HG03280 (cell line): ENCODE data around the gene IQCE.

Experiments used
- ATAC-seq: cut with Tn5 transposase; IDR thresholded peaks from one replicate; pipeline ENCODE4 v1.9.1; 2021; ENCODE audit warnings: mild to moderate bottlenecking, moderate library complexity; ENCODE audit not compliant: unreplicated experiment

The IQCE gene

GRCh38 chr7:2631946-2632732 lies 73.4 kb downstream of the IQCE start, which contains the start of gene TTYH3:
Gene TTYH3, plus strand, starts transcription at chr7:2631986. Its CDS starts 170 bp downstream, at chr7:2632156.
- peak; percentile 23 for ATAC-seq

- ATAC-seq, result no peak
Observed at GRCh38 chr7:2632733-2633537, 74.2 kb downstream of the IQCE start.

DNA sequence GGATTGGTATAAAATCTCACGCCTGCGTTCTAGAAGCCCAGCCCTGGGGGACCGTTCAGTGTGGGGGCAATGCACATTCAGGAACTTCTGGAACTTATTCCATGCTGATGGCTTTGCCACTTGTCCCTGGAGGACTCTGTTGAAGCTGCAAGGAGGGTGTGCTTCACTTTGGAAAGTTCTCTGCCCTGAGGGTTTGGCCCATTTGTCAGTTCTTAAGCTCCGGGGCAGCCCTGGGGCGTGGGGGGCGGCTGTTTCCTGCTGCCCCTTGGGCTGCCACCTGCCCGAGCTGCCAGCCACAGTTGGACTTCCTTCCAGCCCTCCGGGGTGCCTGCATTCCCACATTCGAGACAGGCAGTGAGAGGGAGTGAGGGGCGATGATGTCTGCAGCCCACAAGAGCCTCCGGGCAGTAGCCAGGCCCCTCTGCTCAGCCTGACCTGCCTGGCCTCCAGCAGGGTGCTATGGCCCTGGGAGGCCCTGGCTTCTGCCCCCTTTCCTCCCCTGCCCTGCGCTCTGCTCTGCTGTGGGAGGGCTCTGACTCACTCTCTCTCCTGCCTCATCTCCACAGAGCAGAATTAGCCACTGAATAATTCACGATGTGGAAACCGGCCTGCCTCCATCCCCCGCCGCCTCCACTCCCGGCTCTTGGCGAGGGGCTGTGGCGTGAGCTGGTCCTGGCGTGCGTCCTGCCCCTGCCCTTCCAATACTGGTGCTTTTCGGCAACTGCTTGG lies 74.9 kb downstream of the IQCE start:
- no peak for ATAC-seq

- ATAC-seq, result no peak
Observed at GRCh38 chr7:2634267-2635145, 75.7 kb downstream of the IQCE start.

- no peak for ATAC-seq
Observed at GRCh38 chr7:2635148-2635668, 76.4 kb downstream of the IQCE start.

GRCh38 chr7:2635810-2636701 lies 77.3 kb downstream of the IQCE start:
- ATAC-seq, result no peak

GRCh38 chr7:2637066-2637471 lies 78.3 kb downstream of the IQCE start:
- ATAC-seq, result no peak

- no peak for ATAC-seq
Observed at GRCh38 chr7:2637505-2638223, 78.9 kb downstream of the IQCE start.

DNA sequence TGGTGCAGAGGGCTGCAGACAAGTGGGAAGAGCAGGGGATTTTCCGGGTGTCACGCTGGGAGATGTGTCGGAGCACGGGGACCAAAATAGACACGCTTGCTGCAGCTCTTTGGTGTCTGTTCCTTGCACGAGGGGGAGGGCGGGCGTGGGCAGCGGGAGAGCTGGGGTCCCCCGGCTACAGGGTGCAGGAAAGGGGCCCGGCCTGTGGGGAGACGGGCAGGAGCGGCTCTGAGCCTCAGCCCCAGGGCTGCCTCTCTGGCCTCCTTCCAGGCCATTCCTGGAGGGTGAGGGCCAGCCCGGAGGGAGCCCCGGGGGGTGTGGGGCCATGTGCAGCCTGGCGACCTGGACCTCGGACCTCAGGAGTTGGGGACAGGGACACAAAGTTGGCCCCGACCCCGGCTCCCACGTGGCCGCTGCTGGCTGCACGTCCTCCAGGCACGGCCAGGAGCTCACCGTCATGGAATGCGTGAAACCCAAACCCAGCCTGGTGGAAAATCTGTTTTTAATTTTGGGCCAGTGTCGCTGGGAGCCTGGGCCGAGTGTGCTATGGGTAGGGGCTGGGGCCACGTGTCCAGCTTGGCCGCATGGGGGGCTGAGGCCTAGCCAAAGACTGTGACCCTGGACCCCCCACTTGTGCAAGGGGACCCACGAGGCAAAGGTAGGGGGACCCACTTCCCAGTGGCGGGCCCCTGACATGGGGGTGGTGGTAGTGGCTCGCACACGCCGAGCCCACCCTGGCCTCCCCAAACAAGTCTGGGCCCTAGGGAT lies 79.6 kb downstream of the IQCE start:
- ATAC-seq, result no peak

DNA sequence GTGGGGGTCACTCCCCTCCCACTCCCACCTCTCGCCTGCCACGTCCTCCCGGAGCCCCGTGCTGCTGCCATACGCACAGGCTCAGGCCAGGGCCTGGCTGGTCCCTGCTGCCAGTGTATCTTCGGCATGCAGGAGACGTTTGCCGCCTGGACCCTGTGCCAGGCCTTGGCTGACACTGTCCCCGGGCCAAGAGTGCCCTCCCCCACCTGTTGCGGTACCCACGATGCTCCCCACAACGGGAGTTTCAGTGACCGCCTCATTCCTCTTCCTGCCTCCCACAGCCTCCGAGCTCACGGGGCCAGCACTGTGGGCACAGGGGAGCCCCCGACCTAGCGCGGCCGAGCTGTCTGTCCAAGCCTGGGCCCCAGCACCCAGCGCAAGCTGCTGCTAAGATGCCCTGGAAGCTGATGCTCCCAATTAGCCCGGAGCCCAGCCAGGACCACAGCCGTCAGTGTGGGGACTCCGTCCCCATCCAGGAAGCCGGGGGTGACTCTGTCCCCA lies 80.5 kb downstream of the IQCE start:
- no peak for ATAC-seq

DNA sequence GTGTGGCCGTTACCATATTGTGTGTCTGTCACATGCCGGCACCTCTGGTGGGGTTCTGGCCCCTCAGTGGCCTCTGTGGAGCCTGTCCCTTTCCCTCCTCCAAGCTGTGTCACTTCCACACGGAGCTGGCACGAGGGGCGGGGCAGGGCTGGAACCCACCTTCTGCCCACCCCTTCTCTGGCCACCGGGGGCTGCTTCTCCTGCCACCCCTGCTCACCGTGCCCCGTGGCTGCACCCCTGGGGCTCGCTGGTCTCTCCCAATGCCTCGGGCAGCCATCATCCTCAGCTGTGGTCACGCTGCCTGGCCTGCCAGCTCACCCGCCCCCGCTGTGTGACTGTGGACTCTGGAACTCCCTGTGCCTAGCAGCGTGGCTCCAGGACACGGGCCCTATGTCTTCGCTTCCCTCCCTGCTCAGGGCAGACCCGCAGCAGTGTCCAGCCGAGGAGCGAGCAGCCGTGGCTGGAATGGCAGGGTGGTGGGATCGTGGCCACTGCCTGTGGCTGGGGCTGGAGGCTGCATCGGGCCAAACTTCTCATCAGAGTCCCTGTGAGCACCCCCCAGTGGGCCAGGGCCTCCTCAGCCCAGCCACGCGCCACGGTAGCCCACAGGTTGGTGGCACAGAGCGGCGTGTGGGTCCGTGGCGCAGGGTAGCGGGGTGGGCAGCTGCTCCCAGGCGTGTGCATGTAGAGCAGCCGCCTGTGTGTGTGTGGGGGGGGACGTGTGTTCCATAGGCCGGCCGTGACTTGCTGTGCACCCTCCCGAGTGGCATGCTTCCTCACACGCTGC lies 81.1 kb downstream of the IQCE start:
- no peak for ATAC-seq

DNA sequence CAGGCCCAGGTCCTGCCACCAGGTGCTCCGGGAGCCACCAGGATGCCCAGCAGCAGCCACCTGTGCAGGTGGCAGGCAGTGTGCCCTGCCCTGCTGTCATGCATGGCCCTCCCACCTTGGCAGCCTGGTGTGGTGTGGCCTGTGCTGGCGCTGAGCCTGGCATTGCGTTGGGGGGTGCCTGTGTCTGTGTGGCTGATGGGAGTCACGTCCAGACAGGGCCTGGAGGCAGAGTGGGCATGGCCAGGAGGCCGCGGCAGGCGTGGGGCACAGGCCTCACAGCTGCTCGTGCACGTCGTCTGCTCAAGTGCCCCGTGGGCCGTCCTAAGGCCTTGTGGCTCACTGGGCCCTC lies 81.7 kb downstream of the IQCE start:
- ATAC-seq, result no peak

DNA sequence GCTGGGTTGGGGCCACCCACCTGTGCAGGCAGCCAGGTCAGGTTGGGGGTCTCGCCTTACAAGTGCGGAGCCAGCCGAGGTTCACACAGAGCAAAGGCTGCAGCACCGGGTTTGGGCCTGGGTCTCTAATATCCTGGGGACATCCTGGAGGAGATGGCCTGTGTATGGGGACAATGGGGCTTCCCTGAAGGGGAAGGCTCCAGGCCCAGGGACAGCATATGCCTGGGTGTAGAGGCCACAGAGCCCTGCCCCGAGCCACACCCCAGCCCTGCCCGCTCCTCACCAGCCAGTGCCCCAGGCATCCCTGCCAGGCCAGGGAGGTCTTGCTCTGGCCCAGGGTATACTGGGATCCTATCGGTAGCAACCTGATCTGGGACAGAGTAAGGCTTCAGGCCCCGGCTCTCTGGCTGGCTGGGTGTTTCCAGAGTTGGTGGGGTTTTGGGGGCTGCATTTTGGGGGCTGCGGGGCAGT lies 82.1 kb downstream of the IQCE start:
- no peak for ATAC-seq

GRCh38 chr7:2641406-2642393 lies 82.9 kb downstream of the IQCE start:
- ATAC-seq, result no peak

- ATAC-seq, result no peak
Observed at GRCh38 chr7:2643386-2644219, 84.8 kb downstream of the IQCE start.
